Endothelial cell of umbilical vein (primary cell): ENCODE data around the gene AGK. TPM values are rescaled to one million over a fixed set of nuclear protein-coding genes. Genes with fewer than 3 reads are reported as not detected.

Source experiments
- BruUV-seq: library from RNA; stranded (reverse); fragments of 400-500 nt; replicated peaks from 2 replicates; lab custom pipeline; 2021; lab: Mats Ljungman, UMichigan
- CTCF ChIA-PET: fragments of 300-600, 350-600 bp; sonication (Branson Sonifier 250); formaldehyde crosslinking; loops from one replicate; lab custom pipeline; 2021; ENCODE audit warnings: antibody characterized with exemption, inconsistent platforms; lab: Charles Lee
- POLR2A ChIA-PET: fragments of 300-600, 350-600 bp; sonication (Branson Sonifier 250); formaldehyde crosslinking; loops from one replicate; lab custom pipeline; 2021; ENCODE audit warnings: antibody characterized with exemption, inconsistent platforms; lab: Charles Lee
- DNase-seq: peaks from one replicate; pipeline ENCODE4 v3.0.0-alpha.2; 2011; ENCODE audit warnings: low read depth, low spot score
- FAIRE-seq: peaks from 2 replicates; lab custom pipeline; 2011; peaks lifted over from hg19 to GRCh38; lab: Jason Lieb, UNC
- H2AFZ ChIP-seq: 2 replicates; pipeline ENCODE4 v1.6.0; 2012; ENCODE audit warnings: low read depth, low read length, control low read depth, inconsistent platforms
- H3K27ac ChIP-seq: 2 replicates; pipeline ENCODE4 v1.5.1; 2011; ENCODE audit warnings: low read depth, mild to moderate bottlenecking, control low read depth, low read length, moderate library complexity; ENCODE audit not compliant: insufficient read depth
- H3K27me3 ChIP-seq, 2 experiments: 2 replicates each; pipeline versions ENCODE4 v1.6.0 to v1.6.1; 2011; ENCODE audit warnings: low read length in 2 of 2, mixed read lengths in 1 of 2; ENCODE audit not compliant: control insufficient read depth in 2 of 2, insufficient read depth in 2 of 2
- H3K36me3 ChIP-seq, 2 experiments: 2 replicates in 1 of 2; 3 replicates in 1 of 2; pipeline ENCODE4 v1.5.1; 2011; ENCODE audit warnings: low read length in 2 of 2, mild to moderate bottlenecking in 1 of 2, moderate library complexity in 1 of 2; ENCODE audit not compliant: control insufficient read depth in 2 of 2, insufficient read depth in 2 of 2; ENCODE audit errors: extremely low read depth in 1 of 2
- H3K4me1 ChIP-seq: 3 replicates; pipeline ENCODE4 v1.5.1; 2011; ENCODE audit warnings: mild to moderate bottlenecking, low read length; ENCODE audit not compliant: control insufficient read depth, insufficient read depth; ENCODE audit errors: extremely low read depth
- H3K4me2 ChIP-seq: 2 replicates; pipeline ENCODE4 v1.6.1; 2011; ENCODE audit warnings: low read length, control low read depth, mixed read lengths; ENCODE audit not compliant: insufficient read depth
- H3K4me3 ChIP-seq, 3 experiments: fragments of 200-600 bp in 1 of 3; sonication (generic), shearing (Covaris generic) in 1 of 3; replicated peaks in 1 of 3; 2 replicates each; pipeline ENCODE4 v1.5.1; 2011 to 2016; ENCODE audit warnings: control low read depth in 3 of 3, low read length in 3 of 3, mild to moderate bottlenecking in 2 of 3, inconsistent platforms in 1 of 3, low read depth in 1 of 3, moderate library complexity in 1 of 3; ENCODE audit not compliant: insufficient read depth in 1 of 3
- H3K79me2 ChIP-seq: 2 replicates; pipeline ENCODE4 v1.6.0; 2012; ENCODE audit warnings: low read length, inconsistent platforms; ENCODE audit not compliant: control insufficient read depth, insufficient read depth
- H3K9ac ChIP-seq: replicated peaks from 2 replicates; pipeline ENCODE3; 2011; ENCODE audit warnings: low read length, control low read depth; ENCODE audit not compliant: insufficient read depth; ENCODE audit errors: extremely low read depth
- H3K9me1 ChIP-seq: replicated peaks from 3 replicates; pipeline ENCODE4 v1.6.0; 2011; ENCODE audit warnings: mild to moderate bottlenecking, low read length; ENCODE audit not compliant: control insufficient read depth, insufficient read depth; ENCODE audit errors: extremely low read depth
- H3K9me3 ChIP-seq: replicated peaks from 2 replicates; pipeline ENCODE4 v1.5.1; 2012; ENCODE audit warnings: low read length, inconsistent platforms; ENCODE audit not compliant: control insufficient read depth, insufficient read depth
- H4K20me1 ChIP-seq: replicated peaks from 2 replicates; pipeline ENCODE3; 2011; ENCODE audit warnings: mild to moderate bottlenecking, low read length; ENCODE audit not compliant: control insufficient read depth, insufficient read depth; ENCODE audit errors: extremely low read depth
- EZH2 ChIP-seq: IDR thresholded peaks from 2 replicates; pipeline ENCODE4 v1.6.1; 2012; ENCODE audit warnings: borderline replicate concordance, low read depth, mild to moderate bottlenecking, moderate library complexity, low read length, inconsistent platforms; ENCODE audit not compliant: severe bottlenecking
- FOS ChIP-seq: IDR thresholded peaks from 2 replicates; pipeline ENCODE4 v1.6.1; 2011; ENCODE audit warnings: mild to moderate bottlenecking, low read length, moderate library complexity, borderline replicate concordance; ENCODE audit not compliant: insufficient read depth
- GATA2 ChIP-seq: IDR thresholded peaks from 2 replicates; pipeline ENCODE4 v1.7.0; 2011; ENCODE audit warnings: low read depth, mild to moderate bottlenecking, moderate library complexity, mixed read lengths, low read length; ENCODE audit not compliant: insufficient read length, insufficient read depth
- JUN ChIP-seq: IDR thresholded peaks from 2 replicates; pipeline ENCODE4 v1.6.1; 2011; ENCODE audit warnings: borderline replicate concordance, low read depth; ENCODE audit not compliant: insufficient read length, insufficient read depth
- MYC ChIP-seq: IDR thresholded peaks from one replicate; pipeline ENCODE4 v1.6.1; 2011; ENCODE audit warnings: mild to moderate bottlenecking, low read depth, low read length
- POLR2A ChIP-seq: IDR thresholded peaks from 2 replicates; pipeline ENCODE4 v1.6.1; 2012; ENCODE audit warnings: low read depth, mild to moderate bottlenecking, control low read depth, low read length
- POLR2AphosphoS5 ChIP-seq: IDR thresholded peaks from 2 replicates; pipeline ENCODE4 v1.6.1; 2012; ENCODE audit warnings: low read depth, mild to moderate bottlenecking, control low read depth, low read length, moderate library complexity; ENCODE audit not compliant: insufficient read depth
- dilution Hi-C: fragments of 300-500 bp; cut with MboI; formaldehyde crosslinking; loops from one replicate; pipeline ENCODE4 v1.15.0; 2019; ENCODE audit warnings: low sequenced_read_pairs; ENCODE audit not compliant: extremely low pct_ligation_motif_present
- intact Hi-C: fragments of 100-400 bp; cut with micrococcal nuclease; formaldehyde crosslinking; loops from one replicate; pipeline ENCODE4 v1.10.0; 2022
- polyA plus RNA-seq, 4 experiments: library from polyadenylated mRNA; depleted of rRNA in 3 of 4; stranded (reverse) in 3 of 4; unstranded in 1 of 4; fragments of >200 nt; gene quantifications; 2 replicates each; pipeline versions ENCODE4 v1.2.1 to v1.2.3, GENCODE V29; 2011 to 2012; ENCODE audit warnings: missing spikeins in 1 of 4
- total RNA-seq: library from RNA; stranded (reverse); gene quantifications from 2 replicates; pipeline ENCODE4 v1.2.3, GENCODE V29; 2021
- TF ChIP-seq, protein P1 (sequence below), 2 donors: IDR thresholded peaks; 1 replicate in 1 of 2; 2 replicates in 1 of 2; pipeline ENCODE4 v1.5.1; 2011; ENCODE audit warnings: low read length in 2 of 2, mild to moderate bottlenecking in 2 of 2, moderate library complexity in 2 of 2, control low read depth in 1 of 2, inconsistent platforms in 1 of 2, low read depth in 1 of 2; ENCODE audit not compliant: insufficient read depth in 1 of 2; ENCODE audit errors: extremely low read depth in 1 of 2
- TF ChIP-seq, protein P2 (sequence below): IDR thresholded peaks from 2 replicates; pipeline ENCODE4 v1.6.1; 2011; ENCODE audit not compliant: insufficient read depth, insufficient read length

Gene AGK
- total and polyA plus RNA-seq, 2 donors (not counting 3 experiments of a cell fraction or from before 2014, with no cell fraction given) = 23.6 to 34.3 TPM

DNA sequence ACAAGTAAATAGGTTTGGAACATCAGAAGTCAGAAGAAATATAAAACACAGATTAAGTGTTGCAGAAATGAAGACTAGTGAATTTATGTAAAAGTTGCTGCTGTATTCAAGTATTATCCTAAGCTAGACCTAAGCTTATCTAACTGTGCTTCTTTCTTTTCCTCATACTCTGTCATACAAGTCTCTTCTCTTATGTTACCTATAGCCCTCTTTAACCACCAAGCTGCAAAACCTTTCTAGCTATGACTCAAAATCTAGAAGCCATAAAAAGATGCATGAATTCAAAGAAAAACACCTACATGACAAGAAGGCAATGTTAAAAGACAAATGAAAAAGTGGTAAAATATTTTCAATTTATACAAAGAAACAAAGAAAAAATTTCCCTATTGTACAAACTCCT is 127.8 kb downstream of the AGK start:
- Histone ChIP-seq H3K36me3 (peaks cover 0 to 11% of the 10 kb centered on the region in 2 experiments), H3K79me2 (no peaks in the 10 kb centered on the region), H3K27me3 (no peaks in the 10 kb centered on the region), H3K4me1 (peaks cover 19% of the 10 kb centered on the region), H3K4me3 (no peak overlapping the region), H3K9me1 (no peaks in the 10 kb centered on the region), H2AFZ (no peak overlapping the region), H3K9me3 (no peaks in the 10 kb centered on the region), H4K20me1 (no peaks in the 10 kb centered on the region), H3K4me2 (no peak overlapping the region), H3K9ac (no peak overlapping the region), H3K27ac (no peak overlapping the region)
- TF ChIP-seq, protein P1, sequence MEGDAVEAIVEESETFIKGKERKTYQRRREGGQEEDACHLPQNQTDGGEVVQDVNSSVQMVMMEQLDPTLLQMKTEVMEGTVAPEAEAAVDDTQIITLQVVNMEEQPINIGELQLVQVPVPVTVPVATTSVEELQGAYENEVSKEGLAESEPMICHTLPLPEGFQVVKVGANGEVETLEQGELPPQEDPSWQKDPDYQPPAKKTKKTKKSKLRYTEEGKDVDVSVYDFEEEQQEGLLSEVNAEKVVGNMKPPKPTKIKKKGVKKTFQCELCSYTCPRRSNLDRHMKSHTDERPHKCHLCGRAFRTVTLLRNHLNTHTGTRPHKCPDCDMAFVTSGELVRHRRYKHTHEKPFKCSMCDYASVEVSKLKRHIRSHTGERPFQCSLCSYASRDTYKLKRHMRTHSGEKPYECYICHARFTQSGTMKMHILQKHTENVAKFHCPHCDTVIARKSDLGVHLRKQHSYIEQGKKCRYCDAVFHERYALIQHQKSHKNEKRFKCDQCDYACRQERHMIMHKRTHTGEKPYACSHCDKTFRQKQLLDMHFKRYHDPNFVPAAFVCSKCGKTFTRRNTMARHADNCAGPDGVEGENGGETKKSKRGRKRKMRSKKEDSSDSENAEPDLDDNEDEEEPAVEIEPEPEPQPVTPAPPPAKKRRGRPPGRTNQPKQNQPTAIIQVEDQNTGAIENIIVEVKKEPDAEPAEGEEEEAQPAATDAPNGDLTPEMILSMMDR (IDR thresholded peaks at IDR 0.05; ENCODE audit: extremely low read depth in 1 of 2, insufficient read depth in 1 of 2, low read depth in 1 of 2, low read length in 2 of 2) = no peak
- TF ChIP-seq, protein P2, sequence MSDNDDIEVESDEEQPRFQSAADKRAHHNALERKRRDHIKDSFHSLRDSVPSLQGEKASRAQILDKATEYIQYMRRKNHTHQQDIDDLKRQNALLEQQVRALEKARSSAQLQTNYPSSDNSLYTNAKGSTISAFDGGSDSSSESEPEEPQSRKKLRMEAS = no peak
- TF ChIP-seq EZH2 (no peak), FOS (no peak), POLR2A (no peak), JUN (no peak), GATA2 (no peak), POLR2AphosphoS5 (no peak), MYC (no peak)
- ChIA-PET CTCF (interaction anchor here (2.0 to 2.6 kb wide), 3 partner anchors 23 to 59 kb away, joined by 4 to 13 read pairs (median 8); partner anchors contain the start of genes DENND11 and SSBP1), POLR2A (no interaction called here)
- DNase-seq = no peak
- FAIRE-seq = no peak
- dilution Hi-C loops (no loop called here), intact Hi-C loops (loop anchor here (10.0 kb wide), 1 partner anchor 1634 kb away; no protein-coding TSS in a partner anchor)
- no TSS peak for BruUV-seq
